Measurements from ENCODE around the gene LAMTOR2. TPM values are rescaled to one million over a fixed set of nuclear protein-coding genes. Genes with fewer than 3 reads are reported as not detected.

Gene LAMTOR2
- total RNA-seq, 1 donor from 2014 or later: 73.9 TPM

DNA sequence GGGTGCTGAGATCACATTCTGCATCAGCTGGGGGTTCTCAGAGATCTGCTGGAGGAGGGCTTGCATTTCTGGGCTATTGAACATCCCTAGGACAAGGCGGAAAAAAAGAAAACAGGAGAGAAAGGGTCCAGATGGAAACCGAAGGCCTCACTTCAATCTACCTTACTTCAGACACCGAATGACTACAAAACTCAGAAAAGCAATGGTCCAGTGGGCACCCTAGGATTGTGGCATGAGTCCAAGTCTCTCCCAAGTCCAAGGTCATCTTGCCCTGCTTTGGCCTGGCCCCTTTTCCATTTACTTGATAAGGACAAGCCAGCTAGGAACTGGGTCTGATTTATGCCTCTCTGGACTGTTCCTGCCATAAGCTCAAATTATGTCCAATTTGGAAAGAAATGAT lies 11.8 kb upstream of the LAMTOR2 start:
- Histone ChIP-seq H3K9me3 (no peaks in the 10 kb centered on the region), H3K4me1 (no peaks in the 10 kb centered on the region), H3K4me3 (no peak overlapping the region), H3K27ac (no peak overlapping the region), H3K36me3 (peaks cover 0 to 37% of the 10 kb centered on the region in 2 donors), H3K27me3 (no peaks in the 10 kb centered on the region)
- DNase-seq (ENCODE audit: extremely low spot score in 2 of 2): no peak
- intact Hi-C loops (cut with DNase I): no loop called here
- TF ChIP-seq, protein P1, sequence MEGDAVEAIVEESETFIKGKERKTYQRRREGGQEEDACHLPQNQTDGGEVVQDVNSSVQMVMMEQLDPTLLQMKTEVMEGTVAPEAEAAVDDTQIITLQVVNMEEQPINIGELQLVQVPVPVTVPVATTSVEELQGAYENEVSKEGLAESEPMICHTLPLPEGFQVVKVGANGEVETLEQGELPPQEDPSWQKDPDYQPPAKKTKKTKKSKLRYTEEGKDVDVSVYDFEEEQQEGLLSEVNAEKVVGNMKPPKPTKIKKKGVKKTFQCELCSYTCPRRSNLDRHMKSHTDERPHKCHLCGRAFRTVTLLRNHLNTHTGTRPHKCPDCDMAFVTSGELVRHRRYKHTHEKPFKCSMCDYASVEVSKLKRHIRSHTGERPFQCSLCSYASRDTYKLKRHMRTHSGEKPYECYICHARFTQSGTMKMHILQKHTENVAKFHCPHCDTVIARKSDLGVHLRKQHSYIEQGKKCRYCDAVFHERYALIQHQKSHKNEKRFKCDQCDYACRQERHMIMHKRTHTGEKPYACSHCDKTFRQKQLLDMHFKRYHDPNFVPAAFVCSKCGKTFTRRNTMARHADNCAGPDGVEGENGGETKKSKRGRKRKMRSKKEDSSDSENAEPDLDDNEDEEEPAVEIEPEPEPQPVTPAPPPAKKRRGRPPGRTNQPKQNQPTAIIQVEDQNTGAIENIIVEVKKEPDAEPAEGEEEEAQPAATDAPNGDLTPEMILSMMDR (IDR thresholded peaks at IDR 0.05): no peak
- no peak for TF ChIP-seq POLR2AphosphoS5 (IDR thresholded peaks at IDR 0.05; ENCODE audit: insufficient read depth in 1 of 2, low read depth in 1 of 2)
- TF ChIP-seq POLR2A (IDR thresholded peaks at IDR 0.05): no peak

DNA sequence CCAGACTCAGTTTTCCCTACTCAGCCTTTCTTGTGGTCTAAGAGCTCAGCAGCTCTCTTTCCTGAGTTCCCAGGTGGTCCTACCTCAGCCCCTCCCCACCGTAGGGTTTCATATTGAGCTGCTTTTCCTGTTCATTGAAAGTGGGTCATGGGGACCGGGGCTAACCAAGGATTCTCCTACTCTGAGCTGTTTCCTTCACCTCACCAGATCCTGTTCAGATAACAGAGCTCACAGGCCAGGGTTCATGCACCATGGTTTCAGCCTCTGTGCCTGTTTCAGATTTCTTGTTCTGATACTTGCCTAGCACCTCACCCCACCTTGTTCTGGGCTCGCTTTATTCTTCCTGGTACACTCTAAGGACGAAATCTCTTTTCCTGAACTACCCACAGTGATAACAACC lies 9.5 kb upstream of the LAMTOR2 start:
- no peak overlapping the region for H3K27ac ChIP-seq
- intact Hi-C loops (cut with DNase I): no loop called here
- H3K4me1 ChIP-seq: no peaks in the 10 kb centered on the region
- no peaks in the 10 kb centered on the region for H3K9me3 ChIP-seq
- no peak for TF ChIP-seq POLR2A (IDR thresholded peaks at IDR 0.05)
- TF ChIP-seq, protein P1 (IDR thresholded peaks at IDR 0.05): no peak
- TF ChIP-seq POLR2AphosphoS5 (IDR thresholded peaks at IDR 0.05; ENCODE audit: insufficient read depth in 1 of 2, low read depth in 1 of 2): no peak
- H3K36me3 ChIP-seq: peaks cover 0 to 47% of the 10 kb centered on the region in 2 donors
- H3K4me3 ChIP-seq: no peak overlapping the region
- no peaks in the 10 kb centered on the region for H3K27me3 ChIP-seq
- DNase-seq (ENCODE audit: extremely low spot score in 2 of 2): no peak

DNA sequence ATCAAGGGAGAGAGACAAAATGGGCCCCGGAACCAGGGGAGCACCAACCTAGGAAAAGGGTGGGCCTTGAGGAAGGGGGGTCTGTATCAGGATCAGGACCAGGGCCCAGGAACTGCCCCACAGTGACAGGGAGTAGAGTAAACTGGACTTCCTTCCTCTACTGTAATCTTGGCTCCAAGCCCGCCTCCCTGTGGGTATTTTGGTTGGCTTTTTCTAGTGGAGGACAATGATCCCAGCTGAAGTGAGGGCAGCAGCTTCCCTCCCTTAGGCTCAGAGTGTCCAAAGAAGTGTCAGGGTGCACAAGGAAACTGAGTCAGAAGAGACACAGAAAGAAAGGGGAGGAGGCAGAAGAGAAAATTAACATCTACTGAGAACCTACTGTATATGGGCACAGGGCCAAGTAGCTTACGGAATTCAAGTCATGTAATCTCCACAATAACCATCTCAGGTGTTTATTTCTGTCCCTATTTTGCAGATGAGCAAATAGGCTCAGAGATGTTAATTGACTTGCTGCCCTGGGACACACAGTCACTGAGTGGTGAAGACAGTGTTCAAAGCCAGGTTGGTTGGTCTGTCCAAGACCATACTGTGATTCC lies 5.8 kb upstream of the LAMTOR2 start:
- peaks cover 0 to 23% of the 10 kb centered on the region in 2 donors for H3K36me3 ChIP-seq
- TF ChIP-seq POLR2A (IDR thresholded peaks at IDR 0.05): no peak

DNA sequence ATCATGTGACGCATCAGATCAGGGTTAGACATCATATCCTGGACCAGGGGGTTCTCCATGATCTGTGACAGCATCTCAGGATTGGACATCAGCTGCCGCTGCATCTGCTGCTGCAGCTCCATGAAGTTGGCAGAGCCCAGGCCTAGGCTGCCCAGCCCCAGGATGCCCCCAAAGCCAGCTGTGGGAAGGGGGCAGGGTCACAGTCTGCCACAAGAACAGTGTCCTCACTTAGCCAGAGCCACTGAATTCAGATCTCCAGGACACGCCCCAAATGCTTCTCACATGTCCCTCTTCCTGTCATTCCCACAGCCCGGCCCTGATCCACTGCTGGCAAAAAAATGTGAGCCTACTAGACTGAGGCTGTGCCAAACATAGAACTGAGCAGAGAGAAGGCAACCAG lies 4.2 kb upstream of the LAMTOR2 start:
- no peak overlapping the region for H3K4me3 ChIP-seq
- no peak for DNase-seq (ENCODE audit: extremely low spot score in 2 of 2)
- TF ChIP-seq POLR2AphosphoS5 (IDR thresholded peaks at IDR 0.05; ENCODE audit: insufficient read depth in 1 of 2, low read depth in 1 of 2): no peak
- peaks cover 17% of the 10 kb centered on the region for H3K4me1 ChIP-seq
- peaks cover 0 to 23% of the 10 kb centered on the region in 2 donors for H3K36me3 ChIP-seq
- H3K27ac ChIP-seq: no peak overlapping the region
- H3K9me3 ChIP-seq: no peaks in the 10 kb centered on the region
- no peaks in the 10 kb centered on the region for H3K27me3 ChIP-seq
- intact Hi-C loops (cut with DNase I): no loop called here

More for the DNA sequence above, 5.8 kb upstream of the LAMTOR2 start:
- Histone ChIP-seq H3K27me3 (no peaks in the 10 kb centered on the region), H3K4me3 (no peak overlapping the region), H3K4me1 (peaks cover 12% of the 10 kb centered on the region), H3K27ac (no peak overlapping the region), H3K9me3 (no peaks in the 10 kb centered on the region)
- intact Hi-C loops (cut with DNase I): no loop called here
- DNase-seq (ENCODE audit: extremely low spot score in 2 of 2): no peak

DNA sequence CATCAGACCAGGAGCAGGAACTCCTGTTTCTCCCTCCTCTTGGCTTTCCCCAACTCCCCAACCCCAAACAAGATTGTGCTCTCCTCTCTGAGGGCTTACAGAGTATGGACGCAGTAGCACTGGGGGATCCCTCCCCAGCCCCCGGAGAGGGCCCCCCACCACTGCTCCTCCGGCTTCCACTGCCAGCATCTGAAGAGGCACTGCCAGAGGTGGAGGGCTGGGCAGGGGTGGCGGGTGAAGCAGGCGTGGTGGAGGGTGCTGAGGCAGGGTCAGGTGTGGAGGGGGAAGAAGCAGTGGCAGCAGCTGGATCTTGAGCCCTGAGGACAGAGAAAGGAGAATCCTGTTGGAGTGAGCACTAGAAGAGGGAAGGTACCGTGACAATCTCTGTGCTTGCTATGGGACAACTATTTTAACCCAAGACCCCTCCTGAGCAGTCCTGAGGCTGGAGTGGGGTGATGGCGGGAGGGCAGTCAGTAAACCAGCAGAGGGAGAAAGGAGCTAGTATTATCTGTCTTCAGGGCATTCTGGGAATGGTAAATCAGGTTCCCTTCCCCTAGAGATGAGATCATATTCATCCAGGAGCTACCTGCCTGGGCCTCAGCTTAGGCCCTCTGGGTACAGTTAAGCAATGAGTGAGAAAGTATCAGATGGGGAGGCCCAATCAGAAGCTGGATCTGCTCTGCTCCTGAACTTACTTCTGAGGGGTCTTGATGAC lies 3.4 kb upstream of the LAMTOR2 start:
- Histone ChIP-seq H3K27me3 (no peaks in the 10 kb centered on the region), H3K4me1 (peaks cover 25% of the 10 kb centered on the region), H3K36me3 (peaks cover 0 to 23% of the 10 kb centered on the region in 2 donors), H3K9me3 (no peaks in the 10 kb centered on the region), H3K4me3 (no peak overlapping the region), H3K27ac (no peak overlapping the region)
- TF ChIP-seq POLR2AphosphoS5 (IDR thresholded peaks at IDR 0.05; ENCODE audit: insufficient read depth in 1 of 2, low read depth in 1 of 2): no peak
- no peak for TF ChIP-seq POLR2A (IDR thresholded peaks at IDR 0.05)
- TF ChIP-seq, protein P1 (IDR thresholded peaks at IDR 0.05): no peak
- intact Hi-C loops (cut with DNase I): no loop called here
- DNase-seq (ENCODE audit: extremely low spot score in 2 of 2): no peak
